Erythroblast (primary cell): Measurements from ENCODE around the gene PDZRN4.

Source experiments
- GATA1 ChIP-seq: IDR thresholded peaks from 2 replicates; pipeline ENCODE4 v1.6.1; 2011; ENCODE audit warnings: low read depth, mild to moderate bottlenecking, control low read depth, low read length, moderate library complexity
- POLR2A ChIP-seq: IDR thresholded peaks from 2 replicates; pipeline ENCODE4 v1.6.1; 2011; ENCODE audit warnings: mild to moderate bottlenecking, low read length

DNA sequence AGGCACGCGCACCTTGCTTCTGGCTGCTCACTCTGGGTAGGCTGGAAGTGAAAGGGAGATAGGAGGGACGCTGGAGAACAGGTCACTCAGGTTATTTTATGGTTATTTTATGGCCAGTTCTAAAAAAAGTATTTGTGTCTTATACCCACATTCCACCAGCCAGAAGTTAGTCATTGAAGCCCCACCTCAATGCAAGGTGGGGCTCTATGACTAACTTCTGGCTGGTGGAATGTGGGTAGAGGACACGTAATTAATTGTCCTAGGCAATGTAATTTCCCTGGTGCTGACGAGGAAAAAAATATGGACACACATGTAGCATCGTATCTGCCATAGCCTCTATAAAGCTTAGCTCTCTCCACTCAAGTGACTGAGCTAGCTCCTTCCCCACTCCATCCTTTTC, 104.9 kb downstream of the PDZRN4 start:
- no peak for TF ChIP-seq POLR2A
- TF ChIP-seq GATA1 = no peak
